Stimulated activated CD4-positive, alpha-beta T cell treated with anti-CD3 and anti-CD28 coated beads, TNF-alpha, amount 100 ng/mL, for 1 hour (primary cell): Measurements from ENCODE around the gene DAP.

Experiments
- DNase-seq, 3 donors: peaks; one replicate each; pipeline ENCODE4 v3.0.0-alpha.2; 2020; ENCODE audit warnings: low read depth in 3 of 3, low spot score in 1 of 3

The DAP gene

GRCh38 chr5:10761933-10762775 is 1.1 kb upstream of the DAP start:
- DNase-seq, result no peak

GRCh38 chr5:10760921-10761184 is 181 bp downstream of the DAP start:
- no peak for DNase-seq

GRCh38 chr5:10760096-10760920 is 726 bp downstream of the DAP start:
- DNase-seq, result peak in 1 of 3 donors; percentile 10

GRCh38 chr5:10759111-10759510 is 1.9 kb downstream of the DAP start:
- DNase-seq, result no peak

GRCh38 chr5:10757922-10758555 is 3.0 kb downstream of the DAP start:
- no peak for DNase-seq

- DNase-seq, result no peak
These were observed 4.0 kb downstream of the DAP start for GRCh38 chr5:10757043-10757442.

- no peak for DNase-seq
These were observed 4.5 kb downstream of the DAP start for GRCh38 chr5:10756549-10756948.

GRCh38 chr5:10753178-10753577 is 7.9 kb downstream of the DAP start:
- DNase-seq, result no peak

- no peak for DNase-seq
These were observed 8.6 kb downstream of the DAP start for GRCh38 chr5:10752451-10752850.

- no peak for DNase-seq
These were observed 10.1 kb downstream of the DAP start for GRCh38 chr5:10750909-10751308.

GRCh38 chr5:10747678-10748622 is 13.1 kb downstream of the DAP start:
- no peak for DNase-seq

GRCh38 chr5:10746711-10747110 is 14.3 kb downstream of the DAP start:
- no peak for DNase-seq

- no peak for DNase-seq
These were observed 15.9 kb downstream of the DAP start for GRCh38 chr5:10745133-10745532.

- DNase-seq, result no peak
These were observed 16.4 kb downstream of the DAP start for GRCh38 chr5:10744681-10745080.

GRCh38 chr5:10743951-10744350 is 17.1 kb downstream of the DAP start:
- DNase-seq, result no peak

GRCh38 chr5:10743526-10743925 is 17.5 kb downstream of the DAP start:
- no peak for DNase-seq

- no peak for DNase-seq
These were observed 19.4 kb downstream of the DAP start for GRCh38 chr5:10741661-10742060.

GRCh38 chr5:10740384-10740783 is 20.6 kb downstream of the DAP start:
- no peak for DNase-seq

- DNase-seq, result no peak
These were observed 23.2 kb downstream of the DAP start for GRCh38 chr5:10737880-10738279.

GRCh38 chr5:10736808-10737207 is 24.2 kb downstream of the DAP start:
- no peak for DNase-seq

- DNase-seq, result no peak
These were observed 24.7 kb downstream of the DAP start for GRCh38 chr5:10736354-10736753.
